ENCODE data around the gene ZFYVE21. TPM values are rescaled to one million over a fixed set of nuclear protein-coding genes. Genes with fewer than 3 reads are reported as not detected.

The ZFYVE21 gene
- total RNA-seq, 4 donors from 2014 or later, result 151 to 308 (median 224) TPM

- TF ChIP-seq CTCF (IDR thresholded peaks at IDR 0.05) (no peak), POLR2A (IDR thresholded peaks at IDR 0.05) (no peak), EP300 (IDR thresholded peaks at IDR 0.05) (no peak)
- Histone ChIP-seq H3K9me3 (no peaks in the 10 kb centered on the region), H3K27ac (peak overlapping the region in 1 of 4 donors; percentile 29), H3K4me1 (peaks cover 0 to 32% (median 17%) of the 10 kb centered on the region in 4 donors), H3K4me3 (no peak overlapping the region), H3K27me3 (no peaks in the 10 kb centered on the region), H3K36me3 (peaks cover 0 to 72% (median 19%) of the 10 kb centered on the region in 3 donors)
- 74 to 78% methylated on average over 19 of the region's 19 CpGs for WGBS, 2 donors
- DNase-seq (ENCODE audit: low spot score in 2 of 2), result no peak
Observed at GRCh38 chr14:103728141-103728540, 12.5 kb downstream of the ZFYVE21 start.

GRCh38 chr14:103728721-103729120, 13.1 kb downstream of the ZFYVE21 start:
- no peaks in the 10 kb centered on the region for H3K9me3 ChIP-seq
- H3K27me3 ChIP-seq, result no peaks in the 10 kb centered on the region
- no peak for DNase-seq (ENCODE audit: low spot score in 2 of 2)
- peak overlapping the region in 1 of 4 donors; percentile 29 for H3K27ac ChIP-seq
- H3K36me3 ChIP-seq, result peaks cover 0 to 78% (median 21%) of the 10 kb centered on the region in 3 donors
- peaks cover 0 to 26% (median 11%) of the 10 kb centered on the region in 4 donors for H3K4me1 ChIP-seq
- no peak overlapping the region for H3K4me3 ChIP-seq
- 72 to 76% methylated on average over 12 of the region's 12 CpGs for WGBS, 2 donors
- TF ChIP-seq EP300 (IDR thresholded peaks at IDR 0.05), result no peak
- TF ChIP-seq CTCF (IDR thresholded peaks at IDR 0.05), result no peak
- TF ChIP-seq POLR2A (IDR thresholded peaks at IDR 0.05), result no peak

- no peak for DNase-seq (ENCODE audit: low spot score in 2 of 2)
- no peaks in the 10 kb centered on the region for H3K27me3 ChIP-seq
- H3K36me3 ChIP-seq, result peaks cover 0 to 88% (median 21%) of the 10 kb centered on the region in 3 donors
- H3K4me1 ChIP-seq, result peaks cover 0 to 21% (median under 1%) of the 10 kb centered on the region in 4 donors
- 87 to 88% methylated on average over 22 to 24 of the region's 24 CpGs for WGBS, 2 donors
- peak overlapping the region in 1 of 4 donors; percentile 24 for H3K27ac ChIP-seq
- TF ChIP-seq POLR2A (IDR thresholded peaks at IDR 0.05), result no peak
- TF ChIP-seq CTCF (IDR thresholded peaks at IDR 0.05), result no peak
- H3K4me3 ChIP-seq, result no peak overlapping the region
- H3K9me3 ChIP-seq, result no peaks in the 10 kb centered on the region
Observed at GRCh38 chr14:103729496-103730448, 14.2 kb downstream of the ZFYVE21 start.

- Histone ChIP-seq H3K36me3 (peaks cover 0 to 96% (median 21%) of the 10 kb centered on the region in 3 donors), H3K4me3 (no peak overlapping the region), H3K27me3 (no peaks in the 10 kb centered on the region), H3K9me3 (no peaks in the 10 kb centered on the region), H3K4me1 (peaks cover 0 to 21% (median 0%) of the 10 kb centered on the region in 4 donors), H3K27ac (peak overlapping the region in 1 of 4 donors; percentile 24)
- DNase-seq (ENCODE audit: low spot score in 2 of 2), result no peak
- WGBS, 2 donors, result 79 to 81% methylated on average over 15 of the region's 15 CpGs
- TF ChIP-seq EP300 (IDR thresholded peaks at IDR 0.05), result no peak
- TF ChIP-seq CTCF (IDR thresholded peaks at IDR 0.05), result peak in 1 of 5 experiments; percentile 11
Observed at GRCh38 chr14:103730490-103731035, 15.0 kb downstream of the ZFYVE21 start.

GRCh38 chr14:103731481-103731880, 15.9 kb downstream of the ZFYVE21 start:
- Histone ChIP-seq H3K4me1 (peaks cover 0 to 22% (median 0%) of the 10 kb centered on the region in 4 donors), H3K36me3 (peaks cover 0 to 97% (median 21%) of the 10 kb centered on the region in 3 donors), H3K27me3 (no peaks in the 10 kb centered on the region), H3K27ac (no peak overlapping the region), H3K9me3 (no peaks in the 10 kb centered on the region), H3K4me3 (no peak overlapping the region)
- 90 to 92% methylated on average over 14 to 15 of the region's 15 CpGs for WGBS, 2 donors
- DNase-seq (ENCODE audit: low spot score in 2 of 2), result no peak
- TF ChIP-seq EP300 (IDR thresholded peaks at IDR 0.05) (no peak), CTCF (IDR thresholded peaks at IDR 0.05) (no peak), POLR2A (IDR thresholded peaks at IDR 0.05) (no peak)
